Activated T-cell treated with anti-CD3 and anti-CD28 coated beads for 48 hours (primary cell): ENCODE results near the gene CABP4.

ENCODE experiments used
- DNase-seq: peaks from one replicate; pipeline ENCODE4 v3.0.0-alpha.2; 2020; ENCODE audit warnings: low read depth

Gene CABP4

DNA sequence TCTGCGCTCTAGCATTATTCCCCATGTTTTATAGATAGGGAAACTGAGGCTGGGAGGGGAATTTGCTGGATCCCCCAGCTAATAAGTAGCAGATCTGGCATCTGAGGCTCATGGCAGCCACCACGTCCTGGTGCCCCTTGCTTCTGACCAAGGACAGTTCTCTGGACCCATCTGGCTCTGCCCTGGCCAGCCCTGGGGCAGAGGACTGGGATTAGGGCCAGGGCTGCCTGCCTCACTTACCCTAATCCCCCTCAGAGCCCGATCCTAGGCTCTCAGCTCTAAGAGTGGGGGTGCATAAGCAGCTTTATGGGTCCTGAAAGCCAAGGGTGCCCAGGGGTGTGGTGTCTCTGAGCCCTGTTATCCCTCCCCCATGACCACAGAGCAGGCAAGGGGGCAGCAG, at the start of gene CABP4:
Gene CABP4 (plus strand): TSS at position 301 of the 400 bp plus-strand sequence. CDS start 70 bp downstream, at position 371.
- no peak for DNase-seq

GRCh38 chr11:67405688-67406339, 49.3 kb upstream of the CABP4 start:
- no peak for DNase-seq

GRCh38 chr11:67406420-67406968, 48.7 kb upstream of the CABP4 start:
- no peak for DNase-seq

GRCh38 chr11:67406969-67407687, 48.0 kb upstream of the CABP4 start:
- DNase-seq: no peak

GRCh38 chr11:67407688-67408163, 47.4 kb upstream of the CABP4 start:
- no peak for DNase-seq

DNA sequence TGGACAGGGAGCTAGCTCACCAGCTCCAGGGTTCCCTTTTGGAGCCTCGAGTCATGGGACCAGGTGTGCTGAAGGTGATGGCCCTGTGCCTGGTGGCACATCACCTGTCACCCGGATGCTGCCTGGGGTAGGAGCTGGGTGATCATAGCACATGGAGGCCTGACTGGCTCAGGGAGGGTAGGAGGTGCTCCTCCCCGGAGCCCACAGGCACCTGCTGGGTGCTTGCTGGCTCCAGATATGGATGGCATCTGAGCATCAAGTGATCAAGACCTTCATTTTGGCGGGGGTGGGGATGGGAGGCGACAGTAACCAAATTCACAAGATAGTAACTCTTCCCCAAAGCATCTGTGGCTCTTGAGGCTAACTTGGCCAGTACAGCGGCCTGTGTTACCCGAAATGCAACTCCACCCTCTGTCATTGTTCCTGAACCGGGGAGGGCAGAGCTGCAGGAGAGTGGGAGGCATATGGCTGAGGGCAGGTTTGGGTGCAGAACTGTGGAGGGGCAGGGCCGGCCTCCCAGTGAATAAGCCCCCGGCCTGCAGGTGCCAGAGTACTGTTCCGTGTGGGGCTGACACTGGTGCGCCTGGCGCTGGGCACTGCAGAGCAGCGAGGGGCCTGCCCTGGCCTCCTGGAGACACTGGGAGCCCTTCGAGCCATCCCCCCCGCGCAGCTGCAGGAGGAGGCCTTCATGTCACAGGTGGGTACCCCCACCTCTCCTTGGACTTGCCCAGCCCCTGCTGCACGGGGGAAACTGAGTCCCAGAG, 46.5 kb upstream of the CABP4 start:
- DNase-seq: no peak

DNA sequence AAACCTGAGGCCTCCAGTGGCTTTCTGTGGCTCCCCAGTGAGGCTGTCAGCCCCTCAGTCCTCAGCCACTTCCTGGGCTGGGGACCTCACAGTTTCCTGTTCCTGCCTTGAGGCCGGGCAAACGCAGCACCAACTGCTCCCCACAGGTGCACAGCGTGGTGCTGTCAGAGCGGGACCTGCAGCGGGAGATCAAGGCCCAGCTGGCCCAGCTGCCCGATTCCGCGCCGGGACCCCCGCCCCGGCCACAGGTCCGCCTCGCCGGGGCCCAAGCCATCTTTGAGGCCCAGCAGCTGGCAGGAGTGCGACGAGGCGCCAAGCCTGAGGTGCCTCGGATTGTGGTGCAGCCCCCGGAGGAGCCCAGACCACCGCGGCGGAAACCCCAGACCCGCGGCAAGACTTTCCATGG, 45.9 kb upstream of the CABP4 start:
- DNase-seq: no peak

DNA sequence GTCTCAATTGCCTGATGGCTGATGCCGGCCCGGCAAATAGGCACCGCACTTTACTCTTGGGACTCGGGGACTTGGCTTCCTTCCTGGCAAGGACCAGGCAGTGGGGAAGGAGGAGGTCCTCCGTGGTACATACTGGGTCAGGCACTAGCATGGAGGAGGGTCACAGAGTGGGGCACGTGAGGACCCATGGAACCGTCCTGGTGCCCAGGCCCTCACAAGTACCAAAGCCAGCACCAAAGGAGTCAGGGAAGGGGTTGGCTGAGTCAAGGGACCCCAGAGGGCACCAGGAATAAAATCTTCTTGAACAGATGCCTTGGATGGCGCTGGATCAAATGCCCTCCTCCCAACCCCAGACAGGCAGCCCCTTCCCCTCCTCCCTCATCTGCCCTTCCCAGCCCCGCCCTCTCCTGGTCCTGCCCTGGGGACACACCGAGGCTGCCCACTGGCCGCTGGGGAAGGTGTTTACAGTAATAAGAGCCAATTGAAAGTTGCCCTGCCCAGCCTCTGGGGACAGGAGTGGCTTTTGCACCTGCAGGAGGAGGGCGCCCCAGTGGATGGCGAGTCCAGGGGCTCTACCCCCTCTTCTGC, 45.3 kb upstream of the CABP4 start:
- DNase-seq: no peak

GRCh38 chr11:67410369-67410831, 44.8 kb upstream of the CABP4 start:
- no peak for DNase-seq

- DNase-seq: no peak
Measured at GRCh38 chr11:67410984-67411784, 44.0 kb upstream of the CABP4 start.

GRCh38 chr11:67411785-67412152, 43.4 kb upstream of the CABP4 start:
- DNase-seq: no peak

- no peak for DNase-seq
Measured at GRCh38 chr11:67412495-67413179, 42.5 kb upstream of the CABP4 start.

DNA sequence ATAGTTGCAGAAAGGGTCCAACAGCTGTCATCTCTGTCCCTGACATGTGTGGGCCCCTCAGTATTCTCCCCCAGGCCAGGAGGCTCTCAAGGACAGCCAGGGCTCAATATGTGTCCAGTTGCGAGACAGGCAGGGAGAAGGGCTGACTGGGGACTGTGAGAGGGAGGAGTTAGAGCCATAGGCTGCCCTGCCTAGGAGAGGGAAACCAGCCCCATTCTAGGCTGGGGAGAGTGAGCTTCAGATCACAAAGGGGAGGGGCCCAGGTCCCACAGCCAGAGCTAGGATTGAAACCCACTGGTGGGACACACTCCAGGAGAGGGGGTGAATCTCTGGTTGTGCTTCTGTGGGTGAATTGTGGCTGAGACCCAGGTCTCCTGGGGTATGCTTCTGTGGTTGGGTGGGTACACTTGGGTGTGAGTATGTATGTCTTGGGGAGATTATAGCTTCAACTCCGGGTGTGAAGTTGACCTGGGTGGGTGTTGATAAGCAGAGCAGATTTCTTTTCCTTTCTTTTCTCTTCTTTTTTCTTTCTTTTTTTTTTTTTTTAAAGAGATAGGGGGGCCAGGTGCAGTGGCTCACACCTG, 41.8 kb upstream of the CABP4 start:
- DNase-seq: no peak

DNA sequence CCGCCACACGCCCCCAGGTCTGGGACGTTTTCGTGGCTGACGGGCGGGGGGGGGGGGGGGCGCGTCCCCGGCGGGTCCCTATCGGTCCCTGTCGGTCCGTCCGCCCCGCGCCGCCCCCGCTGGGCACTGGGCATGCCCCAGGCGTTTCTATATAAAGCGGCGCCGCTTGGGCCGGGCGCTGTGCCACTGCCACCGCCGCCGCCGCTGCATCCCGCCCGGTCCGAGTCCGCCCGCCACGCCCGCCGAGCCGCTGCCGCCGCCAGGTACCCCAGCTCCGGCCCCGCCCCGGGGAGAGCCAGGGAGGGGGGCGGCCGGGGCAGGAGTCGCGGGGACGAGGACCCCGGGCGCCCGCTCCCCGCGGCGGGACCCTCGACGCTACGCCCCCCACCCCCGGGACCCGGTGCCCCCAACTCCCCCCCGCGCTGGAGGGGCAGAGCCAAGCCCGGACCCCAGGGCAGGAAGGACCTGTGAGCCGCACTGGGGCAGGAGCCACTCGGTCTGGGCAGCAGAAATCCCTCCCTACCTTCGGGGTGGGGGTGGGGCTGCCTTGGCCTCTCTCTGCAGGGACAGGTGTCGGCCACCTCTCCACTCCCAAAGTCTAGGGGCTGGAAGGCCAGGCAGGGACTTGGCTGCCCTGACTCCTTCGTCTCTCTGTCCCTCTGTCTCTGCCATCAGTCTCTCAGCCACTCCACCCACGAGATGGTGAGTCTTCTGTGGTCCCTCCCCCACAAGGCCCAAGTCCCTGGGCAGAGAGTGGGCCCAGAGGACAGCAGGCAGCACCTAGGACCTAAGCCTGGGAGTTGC, 39.5 kb upstream of the CABP4 start, which contains the start of gene CARNS1:
Gene CARNS1 (plus strand): TSS at position 178 of the 804 bp plus-strand sequence. CDS start 522 bp downstream, at position 700.
- DNase-seq: no peak

DNA sequence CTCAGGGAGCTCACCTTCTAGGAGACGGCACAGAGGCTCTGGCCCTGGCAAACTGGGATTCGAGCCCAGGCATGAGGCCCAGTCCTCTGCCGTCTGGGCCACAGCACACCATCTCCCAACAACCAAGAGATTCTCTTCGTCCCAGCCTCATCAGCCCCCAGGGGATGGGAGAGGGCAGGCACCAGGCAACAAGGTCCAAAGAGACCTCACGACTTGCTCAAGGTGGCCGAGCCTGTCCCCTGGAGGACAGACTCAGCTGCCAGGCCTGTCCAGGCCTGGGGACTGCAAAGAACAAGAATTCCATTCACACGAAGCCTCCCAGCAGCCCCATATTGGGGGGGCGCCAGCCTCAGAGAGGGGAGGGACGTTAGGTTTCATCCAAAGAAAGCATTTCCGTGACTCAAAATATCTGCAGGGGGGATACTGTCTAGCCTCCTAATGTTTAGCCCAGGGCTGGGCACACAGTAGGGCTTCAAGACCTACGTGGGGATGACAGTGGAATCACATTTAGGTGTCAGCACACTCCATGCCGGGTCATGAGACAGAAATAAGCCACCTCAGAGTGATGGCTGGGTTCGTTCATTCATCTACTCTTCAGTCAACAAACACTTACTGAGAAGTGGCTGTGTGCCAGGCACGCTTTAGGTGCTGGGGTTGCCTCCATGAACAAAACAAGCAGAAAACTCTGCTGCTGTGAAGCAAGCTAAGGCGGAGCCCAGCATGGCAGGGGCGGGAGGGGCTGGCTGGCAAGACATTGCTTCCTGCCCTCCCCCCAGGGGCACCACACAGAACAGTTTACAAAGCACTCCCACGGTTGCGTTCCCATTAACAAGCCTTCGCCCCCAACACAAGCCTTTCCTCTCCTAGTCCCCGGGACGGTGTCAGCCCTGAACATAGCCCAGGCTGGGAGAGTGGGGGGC, 38.5 kb upstream of the CABP4 start:
- DNase-seq: no peak

GRCh38 chr11:67417425-67417824, 37.7 kb upstream of the CABP4 start:
- no peak for DNase-seq

DNA sequence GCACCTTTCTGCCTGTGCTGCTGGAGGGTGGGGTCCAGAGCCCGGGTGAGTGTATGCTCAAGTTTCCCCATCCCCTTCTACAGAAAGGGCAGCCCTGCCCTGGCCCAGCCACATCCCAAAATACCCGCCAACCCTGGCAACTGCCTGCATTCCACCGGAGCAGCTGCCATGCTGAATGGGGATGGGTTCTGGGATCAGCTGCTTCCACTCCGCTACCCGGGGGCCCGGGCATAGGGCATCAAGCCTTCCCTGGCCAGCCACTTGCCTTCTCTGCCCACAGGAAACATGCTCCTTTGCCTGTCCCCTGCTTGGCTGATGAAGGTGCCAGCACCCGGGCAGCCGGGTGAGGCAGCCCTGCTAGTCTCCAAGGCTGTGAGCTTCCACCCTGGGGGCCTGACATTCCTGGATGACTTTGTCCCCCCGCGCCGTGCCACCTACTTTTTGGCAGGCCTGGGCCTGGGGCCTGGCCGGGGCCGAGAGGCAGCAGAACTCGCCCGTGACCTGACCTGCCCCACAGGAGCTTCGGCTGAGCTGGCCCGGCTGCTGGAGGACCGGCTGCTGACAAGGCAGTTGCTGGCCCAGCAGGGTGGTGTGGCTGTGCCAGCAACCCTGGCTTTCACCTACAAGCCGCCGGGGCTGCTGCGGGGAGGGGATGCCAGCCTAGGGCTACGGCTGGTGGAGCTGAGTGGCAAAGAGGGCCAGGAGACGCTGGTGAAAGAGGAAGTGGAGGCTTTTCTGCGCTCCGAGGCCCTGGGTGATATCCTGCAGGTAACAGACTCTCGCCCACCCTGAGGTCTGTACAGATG, 36.5 kb upstream of the CABP4 start:
- DNase-seq: no peak
